Trophoblast cell (in vitro differentiated cells and primary cell): ENCODE measurements around the gene SORT1.

ENCODE experiments used
- DNase-seq, 2 donors: peaks; one replicate each; pipeline ENCODE4 v3.0.0-alpha.2; 2016
- H2AFZ ChIP-seq: 2 replicates; pipeline ENCODE4 v1.6.1; 2013; ENCODE audit warnings: low read length, moderate library complexity, mild to moderate bottlenecking; ENCODE audit not compliant: insufficient read depth, poor library complexity
- H2AK5ac ChIP-seq: 2 replicates; pipeline ENCODE4 v1.6.1; 2013; ENCODE audit warnings: mild to moderate bottlenecking, low read length
- H2BK120ac ChIP-seq: 2 replicates; pipeline ENCODE4 v1.6.1; 2013; ENCODE audit warnings: low read length, mild to moderate bottlenecking, moderate library complexity; ENCODE audit not compliant: insufficient read depth, poor library complexity
- H2BK12ac ChIP-seq: 2 replicates; pipeline ENCODE4 v1.6.1; 2013; ENCODE audit warnings: mild to moderate bottlenecking, low read length, moderate library complexity
- H2BK5ac ChIP-seq: 2 replicates; pipeline ENCODE4 v1.6.1; 2013; ENCODE audit warnings: low read length, low read depth, moderate library complexity, mild to moderate bottlenecking; ENCODE audit not compliant: poor library complexity
- H3K14ac ChIP-seq: 2 replicates; pipeline ENCODE4 v1.6.1; 2013; ENCODE audit warnings: mild to moderate bottlenecking, low read length
- H3K18ac ChIP-seq: 2 replicates; pipeline ENCODE4 v1.6.1; 2013; ENCODE audit warnings: mild to moderate bottlenecking, low read length
- H3K23ac ChIP-seq: 2 replicates; pipeline ENCODE4 v1.6.1; 2013; ENCODE audit warnings: low read length
- H3K27ac ChIP-seq: 2 replicates; pipeline ENCODE4 v1.5.1; 2013; ENCODE audit warnings: low read depth, mild to moderate bottlenecking, inconsistent platforms, low read length, moderate library complexity
- H3K27me3 ChIP-seq: 2 replicates; pipeline ENCODE4 v1.6.1; 2013; ENCODE audit warnings: inconsistent platforms, mild to moderate bottlenecking, low read length, moderate library complexity; ENCODE audit not compliant: insufficient read depth
- H3K36me3 ChIP-seq, 2 experiments: 1 replicate in 1 of 2; 2 replicates in 1 of 2; pipeline ENCODE4 v1.6.1; 2013; ENCODE audit warnings: low read length in 2 of 2, mild to moderate bottlenecking in 2 of 2, moderate library complexity in 1 of 2; ENCODE audit not compliant: insufficient read depth in 2 of 2, control insufficient read depth in 1 of 2
- H3K4ac ChIP-seq: 2 replicates; pipeline ENCODE4 v1.6.1; 2013; ENCODE audit warnings: low read depth, mild to moderate bottlenecking, low read length, moderate library complexity
- H3K4me1 ChIP-seq, 2 experiments: 1 replicate in 1 of 2; 2 replicates in 1 of 2; pipeline ENCODE4 v1.6.1; 2013; ENCODE audit warnings: low read length in 2 of 2, mild to moderate bottlenecking in 2 of 2, moderate library complexity in 1 of 2; ENCODE audit not compliant: insufficient read depth in 2 of 2, control insufficient read depth in 1 of 2
- H3K4me2 ChIP-seq: 2 replicates; pipeline ENCODE4 v1.6.1; 2013; ENCODE audit warnings: inconsistent platforms, mild to moderate bottlenecking, low read length, moderate library complexity
- H3K4me3 ChIP-seq: 2 replicates; pipeline ENCODE4 v1.5.1; 2013; ENCODE audit warnings: mild to moderate bottlenecking, low read depth, low read length, inconsistent platforms
- H3K79me1 ChIP-seq: one replicate; pipeline ENCODE4 v1.6.1; 2013; ENCODE audit warnings: low read length
- H3K79me2 ChIP-seq: 2 replicates; pipeline ENCODE4 v1.6.1; 2013; ENCODE audit warnings: low read length, mild to moderate bottlenecking; ENCODE audit not compliant: control insufficient read depth, insufficient read depth, poor library complexity
- H3K9ac ChIP-seq: 2 replicates; pipeline ENCODE4 v1.6.1; 2013; ENCODE audit warnings: mild to moderate bottlenecking, low read length
- H3K9me3 ChIP-seq: 2 replicates; pipeline ENCODE4 v1.6.1; 2013; ENCODE audit warnings: low read depth, mild to moderate bottlenecking, control low read depth, inconsistent platforms, low read length; ENCODE audit not compliant: insufficient read depth
- H4K12ac ChIP-seq: 2 replicates; pipeline ENCODE4 v1.6.1; 2013; ENCODE audit warnings: low read depth, mild to moderate bottlenecking, low read length, moderate library complexity
- H4K8ac ChIP-seq: 2 replicates; pipeline ENCODE4 v1.6.1; 2013; ENCODE audit warnings: low read depth, mild to moderate bottlenecking, low read length, moderate library complexity
- H4K91ac ChIP-seq: one replicate; pipeline ENCODE4 v1.6.1; 2013; ENCODE audit warnings: low read depth, mild to moderate bottlenecking, low read length, moderate library complexity
- WGBS: extraction: QIAGEN DNeasy Blood & Tissue Kit; methylation state at CpG from one replicate; pipeline ENCODE4 v1.1.7; 2013; ENCODE audit warnings: missing lambda C conversion rate; ENCODE audit not compliant: insufficient read length, insufficient coverage; ENCODE audit errors: extremely low coverage; 5-methylcytosine and 5-hydroxymethylcytosine counted together

Gene SORT1

GRCh38 chr1:109393617-109394233, 4.0 kb downstream of the SORT1 start:
- Histone ChIP-seq H3K36me3 (no peaks in the 10 kb centered on the region), H3K27ac (no peak overlapping the region), H3K27me3 (no peaks in the 10 kb centered on the region), H2BK120ac (no peak overlapping the region), H3K79me2 (peaks cover 23% of the 10 kb centered on the region), H3K4me1 (peaks cover 7 to 13% of the 10 kb centered on the region in 2 experiments), H2AFZ (no peak overlapping the region), H3K18ac (no peak overlapping the region), H3K4me2 (no peak overlapping the region), H4K12ac (no peak overlapping the region), H2AK5ac (no peak overlapping the region), H3K23ac (no peak overlapping the region), H3K14ac (no peak overlapping the region), H4K91ac (no peak overlapping the region), H3K9ac (no peak overlapping the region), H3K4ac (peak overlapping the region; percentile 77), H4K8ac (no peak overlapping the region), H2BK12ac (no peak overlapping the region), H2BK5ac (no peak overlapping the region), H3K4me3 (no peak overlapping the region), H3K9me3 (no peaks in the 10 kb centered on the region), H3K79me1 (peaks cover 14% of the 10 kb centered on the region)
- DNase-seq = no peak
- WGBS = no CpG with 5 or more reads among the region's 2 CpGs

GRCh38 chr1:109392788-109393616, 4.7 kb downstream of the SORT1 start:
- Histone ChIP-seq H2AFZ (no peak overlapping the region), H3K18ac (no peak overlapping the region), H4K91ac (no peak overlapping the region), H3K9me3 (no peaks in the 10 kb centered on the region), H3K4me2 (peak overlapping the region; percentile 7), H3K79me1 (peaks cover 7% of the 10 kb centered on the region), H3K9ac (no peak overlapping the region), H3K4me1 (peaks cover 7 to 8% of the 10 kb centered on the region in 2 experiments), H4K12ac (no peak overlapping the region), H4K8ac (no peak overlapping the region), H2BK120ac (no peak overlapping the region), H2BK5ac (peak overlapping the region; percentile 8), H3K79me2 (peaks cover 22% of the 10 kb centered on the region), H3K4me3 (no peak overlapping the region), H3K14ac (no peak overlapping the region), H3K4ac (peak overlapping the region; percentile 14), H3K23ac (no peak overlapping the region), H2BK12ac (no peak overlapping the region), H2AK5ac (no peak overlapping the region), H3K27ac (no peak overlapping the region), H3K36me3 (peaks cover 0 to 2% of the 10 kb centered on the region in 2 experiments), H3K27me3 (no peaks in the 10 kb centered on the region)
- peak in 1 of 2 donors; percentile 22 for DNase-seq
- WGBS = no CpG with 5 or more reads among the region's 10 CpGs

- no peak for DNase-seq
- Histone ChIP-seq H3K18ac (no peak overlapping the region), H2BK12ac (no peak overlapping the region), H3K4me2 (peak overlapping the region; percentile 7), H2AK5ac (no peak overlapping the region), H3K4ac (peak overlapping the region; percentile 72), H3K79me2 (peaks cover 19% of the 10 kb centered on the region), H3K27me3 (no peaks in the 10 kb centered on the region), H4K91ac (no peak overlapping the region), H3K4me3 (no peak overlapping the region), H4K12ac (no peak overlapping the region), H2BK5ac (no peak overlapping the region), H2BK120ac (no peak overlapping the region), H2AFZ (no peak overlapping the region), H3K36me3 (peaks cover 0 to 2% of the 10 kb centered on the region in 2 experiments), H3K23ac (no peak overlapping the region), H4K8ac (no peak overlapping the region), H3K9me3 (no peaks in the 10 kb centered on the region), H3K4me1 (peaks cover 7 to 8% of the 10 kb centered on the region in 2 experiments), H3K9ac (no peak overlapping the region), H3K14ac (no peak overlapping the region), H3K79me1 (peaks cover 3% of the 10 kb centered on the region), H3K27ac (no peak overlapping the region)
- no CpG with 5 or more reads among the region's 4 CpGs for WGBS
Measured at GRCh38 chr1:109392037-109392787, 5.5 kb downstream of the SORT1 start.

GRCh38 chr1:109391626-109392025, 6.1 kb downstream of the SORT1 start:
- Histone ChIP-seq H2BK5ac (no peak overlapping the region), H2AK5ac (no peak overlapping the region), H3K14ac (no peak overlapping the region), H3K9me3 (no peaks in the 10 kb centered on the region), H2BK120ac (no peak overlapping the region), H3K4me3 (no peak overlapping the region), H3K4ac (no peak overlapping the region), H4K8ac (no peak overlapping the region), H3K79me2 (peaks cover 17% of the 10 kb centered on the region), H3K4me1 (peaks cover 7 to 8% of the 10 kb centered on the region in 2 experiments), H3K9ac (no peak overlapping the region), H4K91ac (no peak overlapping the region), H3K23ac (no peak overlapping the region), H3K4me2 (no peak overlapping the region), H2AFZ (no peak overlapping the region), H4K12ac (no peak overlapping the region), H3K27me3 (no peaks in the 10 kb centered on the region), H3K27ac (no peak overlapping the region), H3K79me1 (peaks cover 3% of the 10 kb centered on the region), H2BK12ac (no peak overlapping the region), H3K18ac (no peak overlapping the region), H3K36me3 (peaks cover 0 to 2% of the 10 kb centered on the region in 2 experiments)
- no peak for DNase-seq
